ENCODE measurements around the gene HTR2A.

DNA sequence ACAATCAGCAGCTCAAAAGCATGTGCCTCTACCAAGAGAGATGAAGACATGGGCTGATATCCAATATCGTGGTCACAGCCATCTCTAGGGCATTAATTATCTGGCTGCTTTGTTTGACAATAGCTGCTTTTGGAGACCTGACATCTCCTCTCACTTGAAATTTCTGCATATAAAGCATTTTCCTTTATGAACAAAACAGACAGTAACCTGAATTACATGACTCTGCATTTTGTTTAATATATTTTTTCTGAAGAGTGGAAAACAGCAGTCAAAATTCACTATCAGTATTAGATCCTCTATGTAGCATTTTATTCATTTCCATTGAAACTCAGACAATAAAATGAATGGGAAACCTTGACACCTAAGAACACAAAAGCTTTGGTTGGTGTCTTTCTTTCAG, 57.5 kb downstream of the HTR2A start:
- TF ChIP-seq TAF1 (IDR thresholded peaks at IDR 0.05; ENCODE audit: low read depth, low read length): no peak
- no peak for TF ChIP-seq SPI1 (IDR thresholded peaks at IDR 0.05; ENCODE audit: low read depth, low read length)
- no peak for TF ChIP-seq POLR2A (IDR thresholded peaks at IDR 0.05; ENCODE audit: low read depth, low read length)
- TF ChIP-seq POLR2AphosphoS5 (IDR thresholded peaks at IDR 0.05; ENCODE audit: low read depth, low read length): no peak
- no peak for TF ChIP-seq POU2F2 (IDR thresholded peaks at IDR 0.05; ENCODE audit: low read depth, low read length)

All from GM12891 (cell line).